H9 (cell line): ENCODE measurements around the gene USH2A. TPM values are rescaled to one million over a fixed set of nuclear protein-coding genes. Genes with fewer than 3 reads are reported as not detected.
A peak's percentile ranks its signal among the peaks of the same experiment; 100 is the strongest.

Experiments used
- DNase-seq: peaks from one replicate; pipeline ENCODE4 v3.0.0-alpha.2; 2017
- H2AFZ ChIP-seq: one replicate; pipeline ENCODE4 v1.6.1; 2013; ENCODE audit warnings: mild to moderate bottlenecking, low read length, control low read depth, moderate library complexity
- H2AK5ac ChIP-seq: 2 replicates; pipeline ENCODE4 v1.6.1; 2013; ENCODE audit warnings: low read length, control low read depth, mixed read lengths; ENCODE audit not compliant: insufficient read length
- H2BK120ac ChIP-seq: one replicate; pipeline ENCODE4 v1.6.1; 2013; ENCODE audit warnings: low read depth, mild to moderate bottlenecking, low read length, control low read depth, inconsistent platforms; ENCODE audit not compliant: poor library complexity, severe bottlenecking
- H2BK12ac ChIP-seq: 2 replicates; pipeline ENCODE4 v1.6.1; 2013; ENCODE audit warnings: low read length, control low read depth, mixed read lengths, low read depth; ENCODE audit not compliant: insufficient read length
- H2BK15ac ChIP-seq: 2 replicates; pipeline ENCODE4 v1.6.1; 2013; ENCODE audit warnings: low read depth, low read length, control low read depth
- H2BK20ac ChIP-seq: one replicate; pipeline ENCODE4 v1.6.1; 2013; ENCODE audit warnings: low read depth, mild to moderate bottlenecking, low read length, control low read depth, inconsistent platforms; ENCODE audit not compliant: poor library complexity, severe bottlenecking
- H2BK5ac ChIP-seq: 2 replicates; pipeline ENCODE4 v1.6.1; 2013; ENCODE audit warnings: low read length, control low read depth, mixed read lengths; ENCODE audit not compliant: insufficient read length
- H3K14ac ChIP-seq: 2 replicates; pipeline ENCODE4 v1.6.1; 2013; ENCODE audit warnings: low read length, control low read depth; ENCODE audit not compliant: insufficient read depth
- H3K18ac ChIP-seq: 2 replicates; pipeline ENCODE4 v1.6.1; 2013; ENCODE audit warnings: low read depth, mild to moderate bottlenecking, mixed read lengths, low read length, control low read depth; ENCODE audit not compliant: insufficient read length
- H3K23ac ChIP-seq: 2 replicates; pipeline ENCODE4 v1.6.1; 2013; ENCODE audit warnings: low read length, control low read depth, mixed read lengths, low read depth; ENCODE audit not compliant: insufficient read length
- H3K23me2 ChIP-seq: 2 replicates; pipeline ENCODE4 v1.6.1; 2013; ENCODE audit warnings: low read depth, mild to moderate bottlenecking, mixed read lengths, low read length, control low read depth; ENCODE audit not compliant: insufficient read length, poor library complexity, severe bottlenecking
- H3K27ac ChIP-seq: 2 replicates; pipeline ENCODE4 v1.5.1; 2013; ENCODE audit warnings: low read length, control low read depth, mixed read lengths, low read depth; ENCODE audit not compliant: insufficient read length
- H3K27me3 ChIP-seq: 2 replicates; pipeline ENCODE4 v1.6.1; 2013; ENCODE audit warnings: low read length, control low read depth, inconsistent platforms; ENCODE audit not compliant: insufficient read depth
- H3K4ac ChIP-seq: 2 replicates; pipeline ENCODE4 v1.6.1; 2013; ENCODE audit warnings: low read depth, mild to moderate bottlenecking, control low read depth, inconsistent platforms, low read length, moderate library complexity
- H3K4me1 ChIP-seq: 2 replicates; pipeline ENCODE4 v1.6.1; 2013; ENCODE audit warnings: low read length, control low read depth, inconsistent platforms; ENCODE audit not compliant: insufficient read depth
- H3K4me2 ChIP-seq: 2 replicates; pipeline ENCODE4 v1.6.1; 2013; ENCODE audit warnings: low read length, control low read depth, mixed read lengths; ENCODE audit not compliant: insufficient read length, insufficient read depth
- H3K56ac ChIP-seq: 2 replicates; pipeline ENCODE4 v1.6.1; 2013; ENCODE audit warnings: low read depth, mild to moderate bottlenecking, mixed read lengths, low read length, control low read depth; ENCODE audit not compliant: insufficient read length
- H3K79me1 ChIP-seq: 2 replicates; pipeline ENCODE4 v1.6.1; 2013; ENCODE audit warnings: low read depth, mild to moderate bottlenecking, moderate library complexity, low read length, control low read depth, inconsistent platforms; ENCODE audit not compliant: insufficient read depth, poor library complexity, severe bottlenecking
- H3K79me2 ChIP-seq: 2 replicates; pipeline ENCODE4 v1.6.1; 2013; ENCODE audit warnings: low read length, control low read depth, inconsistent platforms; ENCODE audit not compliant: insufficient read depth
- H3K9ac ChIP-seq: 2 replicates; pipeline ENCODE4 v1.6.1; 2013; ENCODE audit warnings: low read length, control low read depth, mixed read lengths; ENCODE audit not compliant: insufficient read length; ENCODE audit errors: extremely low read depth
- H3K9me3 ChIP-seq: one replicate; pipeline ENCODE4 v1.6.1; 2013; ENCODE audit warnings: low read depth, low read length, inconsistent platforms; ENCODE audit not compliant: control insufficient read depth
- H3T11ph ChIP-seq: one replicate; pipeline ENCODE4 v1.6.1; 2013; ENCODE audit warnings: mild to moderate bottlenecking, low read length, control low read depth, inconsistent platforms
- H4K20me1 ChIP-seq: one replicate; pipeline ENCODE4 v1.6.1; 2013; ENCODE audit not compliant: control insufficient read depth, insufficient read length, insufficient read depth
- H4K5ac ChIP-seq: 2 replicates; pipeline ENCODE4 v1.6.1; 2013; ENCODE audit warnings: low read depth, mild to moderate bottlenecking, mixed read lengths, low read length, control low read depth; ENCODE audit not compliant: insufficient read length
- H4K8ac ChIP-seq: replicated peaks from 2 replicates; pipeline ENCODE4 v1.6.1; 2013; ENCODE audit warnings: low read length, control low read depth, mixed read lengths, low read depth; ENCODE audit not compliant: insufficient read length
- H4K91ac ChIP-seq: 2 replicates; pipeline ENCODE4 v1.6.1; 2013; ENCODE audit warnings: low read depth, mild to moderate bottlenecking, moderate library complexity, mixed read lengths, low read length, control low read depth; ENCODE audit not compliant: insufficient read length
- H3K27ac Mint-ChIP-seq, 3 experiments: 2 replicates in 2 of 3; 3 replicates in 1 of 3; pipeline ENCODE4 v1.8.0; 2020 to 2021; ENCODE audit warnings: mixed read lengths in 3 of 3, mild to moderate bottlenecking in 1 of 3, moderate library complexity in 1 of 3
- H3K27me3 Mint-ChIP-seq: 2 replicates; pipeline ENCODE4 v1.8.0; 2021; ENCODE audit warnings: low read depth, mild to moderate bottlenecking, moderate library complexity, mixed read lengths
- H3K36me3 Mint-ChIP-seq, 3 experiments: 2 replicates in 2 of 3; 3 replicates in 1 of 3; pipeline ENCODE4 v1.8.0; 2020 to 2021; ENCODE audit warnings: low read depth in 3 of 3, mixed read lengths in 3 of 3; ENCODE audit not compliant: insufficient read depth in 1 of 3
- H3K4me1 Mint-ChIP-seq, 2 experiments: 2 replicates each; pipeline ENCODE4 v1.8.0; 2020; ENCODE audit warnings: mixed read lengths in 2 of 2
- H3K4me3 Mint-ChIP-seq, 2 experiments: 2 replicates in 1 of 2; 3 replicates in 1 of 2; pipeline ENCODE4 v1.8.0; 2020 to 2021; ENCODE audit warnings: mild to moderate bottlenecking in 2 of 2, mixed read lengths in 2 of 2, moderate library complexity in 1 of 2
- H3K9me3 Mint-ChIP-seq, 2 experiments: 2 replicates in 1 of 2; 3 replicates in 1 of 2; pipeline ENCODE4 v1.8.0; 2020; ENCODE audit warnings: mild to moderate bottlenecking in 2 of 2, mixed read lengths in 2 of 2, moderate library complexity in 1 of 2
- CTCF ChIP-seq: fragments of 200-600 bp; sonication (generic); conservative IDR thresholded peaks from 3 replicates; pipeline ENCODE4 v1.8.0; 2021; ENCODE audit warnings: antibody characterized with exemption, mild to moderate bottlenecking
- WGBS: extraction: QIAGEN DNeasy Blood & Tissue Kit; methylation state at CpG from one replicate; pipeline ENCODE4 v1.1.7; 2013; ENCODE audit warnings: missing lambda C conversion rate, low lambda C conversion rate, mixed read lengths; ENCODE audit not compliant: insufficient read length; ENCODE audit errors: extremely low coverage; 5-methylcytosine and 5-hydroxymethylcytosine counted together
- total RNA-seq: library from RNA; stranded (reverse); gene quantifications from 2 replicates; pipeline ENCODE4 v1.2.1, GENCODE V29; 2021

Gene USH2A
- total RNA-seq, 1 experiment from 2014 or later: 0.11 TPM

- no peaks in the 10 kb centered on the region for H3K27me3 ChIP-seq
- H2BK15ac ChIP-seq: no peak overlapping the region
- no peak for DNase-seq
- H3K23me2 ChIP-seq: no peaks in the 10 kb centered on the region
- H4K8ac ChIP-seq: no peak overlapping the region
- no peak for TF ChIP-seq CTCF
- H3K9me3 Mint-ChIP-seq: no peaks in the 10 kb centered on the region
- H4K20me1 ChIP-seq: no peaks in the 10 kb centered on the region
- no peak overlapping the region for H3K27ac ChIP-seq
- H2BK120ac ChIP-seq: no peak overlapping the region
- no peak overlapping the region for H2AFZ ChIP-seq
- no peaks in the 10 kb centered on the region; the same call in 1 of the 2 replicates for H3K4me1 ChIP-seq
- H2AK5ac ChIP-seq: no peak overlapping the region
- no peaks in the 10 kb centered on the region for H3K79me1 ChIP-seq
- no peak overlapping the region for H3T11ph ChIP-seq
- no peak overlapping the region for H3K4me3 Mint-ChIP-seq
- no peak overlapping the region for H2BK12ac ChIP-seq
- no peak overlapping the region for H3K56ac ChIP-seq
- H2BK5ac ChIP-seq: no peak overlapping the region
- no peak overlapping the region for H2BK20ac ChIP-seq
- no peak overlapping the region for H3K4me2 ChIP-seq
- H4K5ac ChIP-seq: no peak overlapping the region
- H3K79me2 ChIP-seq: no peaks in the 10 kb centered on the region
- no peak overlapping the region for H3K14ac ChIP-seq
- H4K91ac ChIP-seq: no peak overlapping the region
- H3K4ac ChIP-seq: no peak overlapping the region
- H3K36me3 Mint-ChIP-seq: peaks cover 10 to 31% (median 29%) of the 10 kb centered on the region in 3 experiments; a peak in 6 of 7 replicates
- no peak overlapping the region for H3K9ac ChIP-seq
- H3K27me3 Mint-ChIP-seq: no peaks in the 10 kb centered on the region
- 0 out of 7 replicates have a peak overlapping the region, but pooled peaks of 1 of the 3 experiments have one; percentile 36 for H3K27ac Mint-ChIP-seq
- H3K23ac ChIP-seq: no peak overlapping the region
- WGBS: no CpG with 5 or more reads among the region's 10 CpGs
- no peak overlapping the region for H3K18ac ChIP-seq
- peaks cover 24 to 29% of the 10 kb centered on the region in 2 experiments for H3K4me1 Mint-ChIP-seq
- H3K9me3 ChIP-seq: no peaks in the 10 kb centered on the region
Observed at GRCh38 chr1:215600867-215601266, 822.4 kb downstream of the USH2A start.
